Natural killer cell (primary cell): ENCODE results near the gene PYCR2. TPM values are rescaled to one million over a fixed set of nuclear protein-coding genes. Genes with fewer than 3 reads are reported as not detected.

Source experiments
- ATAC-seq, 3 donors: fragments of 150-1000 bp in 2 of 3; fragments of 200-7000 bp in 1 of 3; cut with Tn5 transposase; 1 replicate in 1 of 3; 2 replicates in 2 of 3; pipeline ENCODE4 v1.10.0; 2021; ENCODE audit warnings: mild to moderate bottlenecking in 2 of 3, moderate library complexity in 2 of 3
- DNase-seq, 2 donors: peaks; one replicate each; pipeline versions ENCODE4 v3.0.0 to v3.0.0-alpha.2; 2013 to 2021; ENCODE audit warnings: mixed read lengths in 1 of 2
- H3K27ac ChIP-seq: one replicate; pipeline ENCODE4 v1.5.1; 2013; ENCODE audit warnings: mild to moderate bottlenecking, low read length
- H3K27me3 ChIP-seq: one replicate; pipeline ENCODE4 v1.6.1; 2013; ENCODE audit warnings: low read length; ENCODE audit not compliant: control insufficient read depth, insufficient read depth
- H3K36me3 ChIP-seq: one replicate; pipeline ENCODE4 v1.6.1; 2013; ENCODE audit warnings: low read length; ENCODE audit not compliant: control insufficient read depth, insufficient read depth
- H3K4me1 ChIP-seq: one replicate; pipeline ENCODE4 v1.6.1; 2013; ENCODE audit warnings: low read length; ENCODE audit not compliant: control insufficient read depth, insufficient read depth
- H3K4me3 ChIP-seq: one replicate; pipeline ENCODE4 v1.5.1; 2013; ENCODE audit warnings: low read length
- H3K9me3 ChIP-seq: one replicate; pipeline ENCODE4 v1.6.1; 2013; ENCODE audit warnings: low read length; ENCODE audit not compliant: control insufficient read depth, insufficient read depth
- H3K27ac Mint-ChIP-seq, 2 donors: one replicate each; pipeline ENCODE4 v1.8.0; 2022; ENCODE audit warnings: mild to moderate bottlenecking in 2 of 2, mixed read lengths in 2 of 2, moderate library complexity in 1 of 2
- H3K27me3 Mint-ChIP-seq, 2 donors: one replicate each; pipeline ENCODE4 v1.8.0; 2022; ENCODE audit warnings: low read depth in 2 of 2, mixed read lengths in 2 of 2
- H3K36me3 Mint-ChIP-seq: one replicate; pipeline ENCODE4 v1.8.0; 2022; ENCODE audit warnings: mixed read lengths
- H3K4me1 Mint-ChIP-seq, 2 donors: one replicate each; pipeline ENCODE4 v1.8.0; 2022; ENCODE audit warnings: mixed read lengths in 2 of 2
- H3K4me3 Mint-ChIP-seq: one replicate; pipeline ENCODE4 v1.8.0; 2022; ENCODE audit warnings: mild to moderate bottlenecking, moderate library complexity, mixed read lengths
- H3K9me3 Mint-ChIP-seq, 2 donors: one replicate each; pipeline ENCODE4 v1.8.0; 2022; ENCODE audit warnings: mixed read lengths in 2 of 2
- WGBS: methylation state at CpG from one replicate; pipeline ENCODE4 v1.1.7; 2013; ENCODE audit warnings: missing lambda C conversion rate; ENCODE audit not compliant: insufficient coverage; 5-methylcytosine and 5-hydroxymethylcytosine counted together
- intact Hi-C: fragments of 100-400 bp; cut with micrococcal nuclease; formaldehyde crosslinking; loops from one replicate; pipeline ENCODE4 v1.14.2; 2022
- total RNA-seq, 4 donors: library from RNA; stranded (reverse); fragments of 120-200 nt in 1 of 4; gene quantifications; one replicate each; pipeline versions ENCODE4 v1.2.3 to v1.2.4, GENCODE V29; 2013 to 2022
- TF ChIP-seq, protein P1 (sequence below): fragments of 200-600 bp; IDR thresholded peaks from one replicate; pipeline ENCODE4 v1.8.0; 2022; ENCODE audit warnings: antibody characterized with exemption

The PYCR2 gene
- total RNA-seq, 3 donors from 2014 or later (not counting 1 experiment from before 2014, with no cell fraction given) = 57.7 to 74.5 (median 62.6) TPM

DNA sequence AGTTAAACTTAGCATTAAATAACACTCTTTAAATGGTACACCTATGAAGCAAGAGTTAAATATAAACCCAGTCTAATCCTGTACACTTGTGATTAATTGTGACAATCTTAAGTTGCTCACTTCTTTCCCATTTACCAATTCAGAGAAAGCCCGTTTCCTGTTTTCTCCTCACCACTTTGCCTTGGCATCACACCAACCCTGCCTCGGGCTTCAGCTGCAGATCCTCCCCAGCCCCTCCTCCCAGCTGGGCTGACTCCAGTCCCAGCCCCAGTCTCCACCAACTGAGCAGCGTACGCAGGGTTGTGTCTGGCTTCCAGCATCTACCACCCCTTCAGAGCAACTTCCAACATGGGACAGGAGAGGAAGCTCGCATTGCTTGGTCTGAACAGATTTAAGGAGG, 4.1 kb downstream of the PYCR2 start:
- DNase-seq (no peak), ATAC-seq (no peak)
- intact Hi-C loops = loop anchor here (5.0 kb wide), 1 partner anchor 143 kb away; the partner anchor contains the start of gene SRP9
- H3K27ac ChIP-seq = no peak overlapping the region
- no peaks in the 10 kb centered on the region for H3K27me3 ChIP-seq
- no peak overlapping the region for H3K4me3 Mint-ChIP-seq
- H3K9me3 ChIP-seq = no peaks in the 10 kb centered on the region
- H3K9me3 Mint-ChIP-seq = no peaks in the 10 kb centered on the region
- peaks cover 31% of the 10 kb centered on the region for H3K4me1 ChIP-seq
- TF ChIP-seq, protein P1, sequence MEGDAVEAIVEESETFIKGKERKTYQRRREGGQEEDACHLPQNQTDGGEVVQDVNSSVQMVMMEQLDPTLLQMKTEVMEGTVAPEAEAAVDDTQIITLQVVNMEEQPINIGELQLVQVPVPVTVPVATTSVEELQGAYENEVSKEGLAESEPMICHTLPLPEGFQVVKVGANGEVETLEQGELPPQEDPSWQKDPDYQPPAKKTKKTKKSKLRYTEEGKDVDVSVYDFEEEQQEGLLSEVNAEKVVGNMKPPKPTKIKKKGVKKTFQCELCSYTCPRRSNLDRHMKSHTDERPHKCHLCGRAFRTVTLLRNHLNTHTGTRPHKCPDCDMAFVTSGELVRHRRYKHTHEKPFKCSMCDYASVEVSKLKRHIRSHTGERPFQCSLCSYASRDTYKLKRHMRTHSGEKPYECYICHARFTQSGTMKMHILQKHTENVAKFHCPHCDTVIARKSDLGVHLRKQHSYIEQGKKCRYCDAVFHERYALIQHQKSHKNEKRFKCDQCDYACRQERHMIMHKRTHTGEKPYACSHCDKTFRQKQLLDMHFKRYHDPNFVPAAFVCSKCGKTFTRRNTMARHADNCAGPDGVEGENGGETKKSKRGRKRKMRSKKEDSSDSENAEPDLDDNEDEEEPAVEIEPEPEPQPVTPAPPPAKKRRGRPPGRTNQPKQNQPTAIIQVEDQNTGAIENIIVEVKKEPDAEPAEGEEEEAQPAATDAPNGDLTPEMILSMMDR = no peak
- peaks cover 49% of the 10 kb centered on the region for H3K36me3 ChIP-seq
- H3K36me3 Mint-ChIP-seq = no peaks in the 10 kb centered on the region
- no peaks in the 10 kb centered on the region for H3K27me3 Mint-ChIP-seq
- H3K4me1 Mint-ChIP-seq = peaks cover 37 to 50% of the 10 kb centered on the region in 2 donors
- WGBS = 42% methylated on average over 4 of the region's 5 CpGs
- H3K27ac Mint-ChIP-seq = no peak overlapping the region
- no peak overlapping the region for H3K4me3 ChIP-seq

GRCh38 chr1:225918280-225918679, 5.8 kb downstream of the PYCR2 start:
- Mint-ChIP-seq H3K9me3 (no peaks in the 10 kb centered on the region), H3K36me3 (no peaks in the 10 kb centered on the region), H3K27ac (no peak overlapping the region), H3K27me3 (no peaks in the 10 kb centered on the region), H3K4me3 (no peak overlapping the region), H3K4me1 (peaks cover 32 to 43% of the 10 kb centered on the region in 2 donors)
- Histone ChIP-seq H3K36me3 (peaks cover 49% of the 10 kb centered on the region), H3K4me1 (peaks cover 22% of the 10 kb centered on the region), H3K9me3 (no peaks in the 10 kb centered on the region), H3K27me3 (no peaks in the 10 kb centered on the region), H3K27ac (no peak overlapping the region), H3K4me3 (no peak overlapping the region)
- intact Hi-C loops = no loop called here
- ATAC-seq (no peak), DNase-seq (no peak)
- TF ChIP-seq, protein P1 = no peak
- WGBS = 94% methylated on average over 4 of the region's 4 CpGs

DNA sequence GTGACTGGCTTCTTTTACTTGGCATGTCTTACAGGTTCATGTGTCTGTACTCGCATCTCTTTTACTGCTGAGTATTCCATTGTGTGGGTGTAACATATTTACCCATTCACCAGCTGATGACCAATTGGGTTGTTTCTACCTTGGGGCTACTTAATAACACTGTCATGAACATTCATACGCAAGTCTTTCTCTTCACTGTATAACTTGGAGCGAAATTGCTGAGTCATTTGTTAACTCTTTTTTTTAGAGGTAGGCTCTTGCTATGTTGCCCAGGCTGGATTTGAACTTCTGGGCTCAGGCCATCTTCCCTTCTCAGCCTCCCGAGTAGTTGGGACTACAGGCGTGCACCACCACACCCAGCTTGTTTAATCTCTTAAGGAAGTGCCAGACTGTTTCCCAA, 6.5 kb downstream of the PYCR2 start:
- Histone ChIP-seq H3K9me3 (no peaks in the 10 kb centered on the region), H3K4me1 (peaks cover 15% of the 10 kb centered on the region), H3K27me3 (no peaks in the 10 kb centered on the region), H3K36me3 (peaks cover 49% of the 10 kb centered on the region), H3K27ac (no peak overlapping the region), H3K4me3 (no peak overlapping the region)
- Mint-ChIP-seq H3K27ac (no peak overlapping the region), H3K4me1 (peaks cover 28 to 37% of the 10 kb centered on the region in 2 donors), H3K4me3 (no peak overlapping the region), H3K9me3 (no peaks in the 10 kb centered on the region), H3K27me3 (no peaks in the 10 kb centered on the region), H3K36me3 (no peaks in the 10 kb centered on the region)
- 87% methylated on average over 4 of the region's 5 CpGs for WGBS
- intact Hi-C loops = no loop called here
- DNase-seq (no peak), ATAC-seq (no peak)
- TF ChIP-seq, protein P1 = no peak

DNA sequence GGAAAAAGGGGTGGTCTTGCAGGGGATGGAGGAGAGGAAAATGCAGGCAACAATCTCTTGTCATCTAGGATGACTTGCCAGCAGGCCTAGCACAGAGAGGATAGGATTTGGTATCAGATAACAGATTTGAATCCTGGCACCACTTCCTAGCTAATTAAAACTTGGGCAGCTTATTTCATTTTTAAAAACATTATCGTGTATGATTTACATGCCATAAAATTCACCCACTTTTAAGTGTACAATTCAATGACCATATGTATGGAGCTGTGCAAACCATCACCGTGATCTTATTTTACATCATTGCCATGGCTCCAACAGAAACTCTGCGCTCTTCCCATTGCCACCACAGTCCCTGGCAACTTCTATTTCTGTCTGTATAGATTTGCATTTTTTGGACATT, 6.9 kb downstream of the PYCR2 start:
- Histone ChIP-seq H3K9me3 (no peaks in the 10 kb centered on the region), H3K4me3 (no peak overlapping the region), H3K27ac (no peak overlapping the region), H3K27me3 (no peaks in the 10 kb centered on the region), H3K4me1 (peaks cover 10% of the 10 kb centered on the region), H3K36me3 (peaks cover 45% of the 10 kb centered on the region)
- Mint-ChIP-seq H3K4me3 (no peak overlapping the region), H3K36me3 (no peaks in the 10 kb centered on the region), H3K27ac (no peak overlapping the region), H3K9me3 (no peaks in the 10 kb centered on the region), H3K4me1 (peaks cover 28 to 33% of the 10 kb centered on the region in 2 donors), H3K27me3 (no peaks in the 10 kb centered on the region)
- TF ChIP-seq, protein P1 = no peak
- intact Hi-C loops = no loop called here
- DNase-seq (no peak), ATAC-seq (no peak)
- WGBS = 93% methylated on average over 2 of the region's 3 CpGs
